Ovary (tissue), 3 donors: ENCODE results near the gene RHPN2.

Source experiments
- POLR2A ChIP-seq: fragments of 450-650 bp; IDR thresholded peaks from one replicate; pipeline ENCODE4 v1.6.1; 2017; ENCODE audit warnings: antibody characterized with exemption, mild to moderate bottlenecking, moderate library complexity
- TF ChIP-seq, protein P1 (sequence below), 3 donors: fragments of 450-650 bp in 2 of 3; fragments of 200-600 bp in 1 of 3; IDR thresholded peaks; one replicate each; pipeline versions ENCODE4 v1.5.1 to v1.8.0; 2016 to 2022; ENCODE audit warnings: antibody characterized with exemption in 3 of 3, mild to moderate bottlenecking in 1 of 3
- donor health status: DM: no; HTN: no; CAD: no.

DNA sequence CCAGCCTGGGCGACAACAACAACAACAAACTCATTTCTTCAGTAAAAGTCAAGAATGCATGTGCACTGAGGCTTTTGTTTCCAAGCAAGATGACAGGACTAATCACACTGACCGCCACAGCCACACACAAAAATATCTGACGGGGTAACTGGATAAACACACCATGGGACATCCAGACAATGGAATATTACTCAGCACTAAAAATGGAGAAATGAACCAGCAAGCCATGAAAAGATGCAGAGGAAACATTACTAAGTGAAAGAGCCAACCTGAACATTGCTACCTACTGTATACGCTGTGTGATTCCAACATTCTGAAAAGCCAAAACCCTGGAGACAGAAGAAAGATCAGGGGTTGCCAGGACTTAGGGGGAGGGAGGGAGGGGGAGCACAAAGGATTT lies 56.0 kb downstream of the RHPN2 start:
- TF ChIP-seq, protein P1, sequence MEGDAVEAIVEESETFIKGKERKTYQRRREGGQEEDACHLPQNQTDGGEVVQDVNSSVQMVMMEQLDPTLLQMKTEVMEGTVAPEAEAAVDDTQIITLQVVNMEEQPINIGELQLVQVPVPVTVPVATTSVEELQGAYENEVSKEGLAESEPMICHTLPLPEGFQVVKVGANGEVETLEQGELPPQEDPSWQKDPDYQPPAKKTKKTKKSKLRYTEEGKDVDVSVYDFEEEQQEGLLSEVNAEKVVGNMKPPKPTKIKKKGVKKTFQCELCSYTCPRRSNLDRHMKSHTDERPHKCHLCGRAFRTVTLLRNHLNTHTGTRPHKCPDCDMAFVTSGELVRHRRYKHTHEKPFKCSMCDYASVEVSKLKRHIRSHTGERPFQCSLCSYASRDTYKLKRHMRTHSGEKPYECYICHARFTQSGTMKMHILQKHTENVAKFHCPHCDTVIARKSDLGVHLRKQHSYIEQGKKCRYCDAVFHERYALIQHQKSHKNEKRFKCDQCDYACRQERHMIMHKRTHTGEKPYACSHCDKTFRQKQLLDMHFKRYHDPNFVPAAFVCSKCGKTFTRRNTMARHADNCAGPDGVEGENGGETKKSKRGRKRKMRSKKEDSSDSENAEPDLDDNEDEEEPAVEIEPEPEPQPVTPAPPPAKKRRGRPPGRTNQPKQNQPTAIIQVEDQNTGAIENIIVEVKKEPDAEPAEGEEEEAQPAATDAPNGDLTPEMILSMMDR (IDR thresholded peaks at IDR 0.05), result no peak
- TF ChIP-seq POLR2A, result no peak
